Rectal smooth muscle tissue (tissue), 1 donor: ENCODE measurements around the gene ESR2.
A peak's percentile ranks its signal among the peaks of the same experiment; 100 is the strongest.
"Not testable (repeated sequence)": the region's sequence is repeated elsewhere in the genome, so short reads cannot be mapped to it uniquely, and the experiment has no call there.

Source experiments
- H3K27ac ChIP-seq: one replicate; pipeline ENCODE4 v1.7.0; 2013; ENCODE audit warnings: low read depth, low read length, inconsistent platforms
- H3K27me3 ChIP-seq: one replicate; pipeline ENCODE4 v1.7.0; 2013; ENCODE audit warnings: low read length; ENCODE audit not compliant: control insufficient read depth, insufficient read depth
- H3K36me3 ChIP-seq: one replicate; pipeline ENCODE4 v1.7.0; 2013; ENCODE audit warnings: low read length; ENCODE audit not compliant: control insufficient read depth, insufficient read depth
- H3K4me1 ChIP-seq: one replicate; pipeline ENCODE4 v1.7.0; 2013; ENCODE audit warnings: low read length; ENCODE audit not compliant: control insufficient read depth, insufficient read depth
- H3K4me3 ChIP-seq: one replicate; pipeline ENCODE4 v1.7.0; 2013; ENCODE audit warnings: low read length
- H3K9ac ChIP-seq: one replicate; pipeline ENCODE4 v1.7.0; 2013; ENCODE audit warnings: low read length

The ESR2 gene

GRCh38 chr14:64293976-64294671 lies at the start of gene ESR2:
Gene ESR2 (minus strand): TSS chr14:64294371. CDS start chr14:64282985, 11,386 bp downstream.
- H3K4me3 ChIP-seq = peak within 1 kb of the TSS; percentile 60
- H3K27ac ChIP-seq = no peak within 1 kb of the TSS
- H3K9ac ChIP-seq = no peak within 1 kb of the TSS
- no peaks in the 10 kb centered on the region for H3K27me3 ChIP-seq
- no peaks in the 10 kb centered on the region for H3K36me3 ChIP-seq
- no peaks in the 10 kb centered on the region for H3K4me1 ChIP-seq

- Histone ChIP-seq H3K9ac (no peak overlapping the region), H3K36me3 (no peaks in the 10 kb centered on the region), H3K4me1 (no peaks in the 10 kb centered on the region), H3K27me3 (no peaks in the 10 kb centered on the region), H3K27ac (no peak overlapping the region), H3K4me3 (no peak overlapping the region)
Measured at GRCh38 chr14:64340560-64341196, 46.5 kb upstream of the ESR2 start.

GRCh38 chr14:64338616-64339316 lies 44.6 kb upstream of the ESR2 start:
- peak overlapping the region; percentile 61 for H3K27ac ChIP-seq
- no peaks in the 10 kb centered on the region for H3K27me3 ChIP-seq
- no peaks in the 10 kb centered on the region for H3K36me3 ChIP-seq
- H3K9ac ChIP-seq = peak overlapping the region; percentile 7
- H3K4me3 ChIP-seq = peak overlapping the region; percentile 83
- H3K4me1 ChIP-seq = no peaks in the 10 kb centered on the region

GRCh38 chr14:64337888-64338615 lies 43.9 kb upstream of the ESR2 start:
- Histone ChIP-seq H3K4me3 (peak overlapping the region; percentile 78), H3K36me3 (no peaks in the 10 kb centered on the region), H3K9ac (no peak overlapping the region), H3K4me1 (no peaks in the 10 kb centered on the region), H3K27me3 (no peaks in the 10 kb centered on the region), H3K27ac (peak overlapping the region; percentile 61)

GRCh38 chr14:64329149-64329548 lies 35.0 kb upstream of the ESR2 start:
- H3K27me3 ChIP-seq = no peaks in the 10 kb centered on the region
- no peak overlapping the region for H3K9ac ChIP-seq
- H3K4me3 ChIP-seq = no peak overlapping the region
- H3K4me1 ChIP-seq = no peaks in the 10 kb centered on the region
- no peaks in the 10 kb centered on the region for H3K36me3 ChIP-seq
- no peak overlapping the region for H3K27ac ChIP-seq

GRCh38 chr14:64326502-64326901 lies 32.3 kb upstream of the ESR2 start:
- no peak overlapping the region for H3K9ac ChIP-seq
- no peak overlapping the region for H3K4me3 ChIP-seq
- H3K27me3 ChIP-seq = no peaks in the 10 kb centered on the region
- H3K36me3 ChIP-seq = no peaks in the 10 kb centered on the region
- H3K27ac ChIP-seq = no peak overlapping the region
- no peaks in the 10 kb centered on the region for H3K4me1 ChIP-seq

GRCh38 chr14:64324895-64325294 lies 30.7 kb upstream of the ESR2 start:
- no peaks in the 10 kb centered on the region for H3K4me1 ChIP-seq
- no peak overlapping the region for H3K9ac ChIP-seq
- no peak overlapping the region for H3K4me3 ChIP-seq
- H3K27me3 ChIP-seq = no peaks in the 10 kb centered on the region
- H3K27ac ChIP-seq = no peak overlapping the region
- H3K36me3 ChIP-seq = no peaks in the 10 kb centered on the region

GRCh38 chr14:64324461-64324860 lies 30.3 kb upstream of the ESR2 start:
- Histone ChIP-seq H3K36me3 (no peaks in the 10 kb centered on the region), H3K9ac (no peak overlapping the region), H3K27me3 (no peaks in the 10 kb centered on the region), H3K4me1 (no peaks in the 10 kb centered on the region), H3K27ac (no peak overlapping the region), H3K4me3 (no peak overlapping the region)

- H3K27me3 ChIP-seq, H3K36me3 ChIP-seq, H3K9ac ChIP-seq, H3K27ac ChIP-seq, H3K4me1 ChIP-seq, H3K4me3 ChIP-seq: not testable (repeated sequence)
Measured at GRCh38 chr14:64320362-64320761, 26.2 kb upstream of the ESR2 start.

GRCh38 chr14:64318695-64319094 lies 24.5 kb upstream of the ESR2 start:
- H3K27me3 ChIP-seq, H3K36me3 ChIP-seq, H3K27ac ChIP-seq, H3K4me1 ChIP-seq, H3K9ac ChIP-seq, H3K4me3 ChIP-seq: not testable (repeated sequence)

- Histone ChIP-seq H3K9ac (no peak overlapping the region), H3K4me3 (no peak overlapping the region), H3K27me3 (no peaks in the 10 kb centered on the region), H3K27ac (no peak overlapping the region), H3K4me1 (no peaks in the 10 kb centered on the region), H3K36me3 (no peaks in the 10 kb centered on the region)
Measured at GRCh38 chr14:64303471-64303917, 9.3 kb upstream of the ESR2 start.

- H3K4me1 ChIP-seq = no peaks in the 10 kb centered on the region
- no peak overlapping the region for H3K9ac ChIP-seq
- no peaks in the 10 kb centered on the region for H3K27me3 ChIP-seq
- H3K27ac ChIP-seq = no peak overlapping the region
- H3K36me3 ChIP-seq = no peaks in the 10 kb centered on the region
- no peak overlapping the region for H3K4me3 ChIP-seq
Measured at GRCh38 chr14:64298773-64299172, 4.6 kb upstream of the ESR2 start.
